Measurements from ENCODE around the gene SNRNP70.
"Not testable (repeated sequence)": the region's sequence is repeated elsewhere in the genome, so short reads cannot be mapped to it uniquely, and the experiment has no call there.

SNRNP70 gene

GRCh38 chr19:49064029-49064629 is 21.1 kb upstream of the SNRNP70 start:
- peaks cover 15% of the 10 kb centered on the region for H3K4me1 ChIP-seq (ENCODE audit: control insufficient read depth, insufficient read depth, low read length)
- no peaks in the 10 kb centered on the region for H3K9me3 ChIP-seq (ENCODE audit: control insufficient read depth, low read length)
- peak overlapping the region; percentile 36 for H3K4me3 ChIP-seq (ENCODE audit: insufficient read depth, low read depth, low read length)
- 70 to 71% methylated on average over 10 of the region's 10 CpGs for WGBS, 2 experiments
- H3K36me3 ChIP-seq (ENCODE audit: control insufficient read depth, insufficient read depth, low read length), result no peaks in the 10 kb centered on the region
- H3K27ac ChIP-seq (ENCODE audit: insufficient read depth, low read depth, low read length, poor library complexity, severe bottlenecking), result no peak overlapping the region
- peaks cover 66% of the 10 kb centered on the region for H3K27me3 ChIP-seq (ENCODE audit: control insufficient read depth, insufficient read depth, low read length, poor library complexity, severe bottlenecking)

- no peak within 1 kb of the TSS for H3K27ac ChIP-seq (ENCODE audit: insufficient read depth, low read depth, low read length, poor library complexity, severe bottlenecking)
Measured at GRCh38 chr19:49064768-49065611, 20.3 kb upstream of the SNRNP70 start, which contains the start of gene NTF4. Gene NTF4, minus strand, starts transcription at chr19:49064818. Its CDS starts 2,821 bp downstream, at chr19:49061997.

DNA sequence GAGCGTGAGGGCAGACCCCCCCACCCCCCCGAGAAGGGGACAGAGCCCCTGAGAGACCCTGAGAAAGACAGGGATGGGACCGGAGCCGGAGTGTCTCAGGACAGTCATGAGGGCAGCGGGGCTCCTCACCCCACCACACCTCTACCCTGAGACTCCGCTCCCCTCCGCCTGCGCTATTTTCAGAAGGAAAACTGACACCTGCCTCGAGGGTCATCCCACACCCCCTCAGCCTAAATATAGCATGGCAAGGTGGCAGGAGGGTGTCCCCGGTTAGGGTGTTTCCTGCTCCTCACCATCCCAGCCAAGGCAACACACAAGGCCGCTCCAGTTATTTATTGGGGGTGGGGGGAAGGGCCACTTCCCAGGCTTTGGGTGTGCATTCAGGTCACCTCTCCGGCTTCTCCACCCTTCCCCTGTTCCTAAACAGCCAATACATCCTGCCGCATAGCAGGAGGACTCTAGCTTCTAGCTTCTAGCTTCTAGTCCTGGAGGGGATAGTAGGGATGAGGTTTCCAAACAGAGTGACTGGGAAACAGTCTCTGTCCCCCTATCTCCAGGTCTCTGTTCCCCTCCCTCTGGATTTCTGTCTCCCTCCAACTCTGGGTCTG is 19.2 kb upstream of the SNRNP70 start:
- Histone ChIP-seq H3K4me1 (ENCODE audit: control insufficient read depth, insufficient read depth, low read length) (peaks cover 15% of the 10 kb centered on the region), H3K36me3 (ENCODE audit: control insufficient read depth, insufficient read depth, low read length) (no peaks in the 10 kb centered on the region), H3K27me3 (ENCODE audit: control insufficient read depth, insufficient read depth, low read length, poor library complexity, severe bottlenecking) (peaks cover 68% of the 10 kb centered on the region), H3K9me3 (ENCODE audit: control insufficient read depth, low read length) (no peaks in the 10 kb centered on the region), H3K4me3 (ENCODE audit: insufficient read depth, low read depth, low read length) (no peak overlapping the region), H3K27ac (ENCODE audit: insufficient read depth, low read depth, low read length, poor library complexity, severe bottlenecking) (no peak overlapping the region)
- 62% methylated on average over 11 to 13 of the region's 13 CpGs for WGBS, 2 experiments

More at GRCh38 chr19:49064768-49065611, 20.3 kb upstream of the SNRNP70 start, which contains the start of gene NTF4:
- Histone ChIP-seq H3K36me3 (ENCODE audit: control insufficient read depth, insufficient read depth, low read length) (no peaks in the 10 kb centered on the region), H3K9me3 (ENCODE audit: control insufficient read depth, low read length) (no peaks in the 10 kb centered on the region), H3K27me3 (ENCODE audit: control insufficient read depth, insufficient read depth, low read length, poor library complexity, severe bottlenecking) (peaks cover 66% of the 10 kb centered on the region), H3K4me1 (ENCODE audit: control insufficient read depth, insufficient read depth, low read length) (peaks cover 15% of the 10 kb centered on the region), H3K4me3 (ENCODE audit: insufficient read depth, low read depth, low read length) (peak within 1 kb of the TSS; percentile 36)
- 3% methylated on average over 53 of the region's 53 CpGs for WGBS, 2 experiments

- peaks cover 15% of the 10 kb centered on the region for H3K4me1 ChIP-seq (ENCODE audit: control insufficient read depth, insufficient read depth, low read length)
- no peak overlapping the region for H3K4me3 ChIP-seq (ENCODE audit: insufficient read depth, low read depth, low read length)
- H3K27me3 ChIP-seq (ENCODE audit: control insufficient read depth, insufficient read depth, low read length, poor library complexity, severe bottlenecking), result peaks cover 78% of the 10 kb centered on the region
- H3K27ac ChIP-seq (ENCODE audit: insufficient read depth, low read depth, low read length, poor library complexity, severe bottlenecking), result no peak overlapping the region
- no peaks in the 10 kb centered on the region for H3K36me3 ChIP-seq (ENCODE audit: control insufficient read depth, insufficient read depth, low read length)
- WGBS, 2 experiments, result 79 to 83% methylated on average over 3 of the region's 3 CpGs
- H3K9me3 ChIP-seq (ENCODE audit: control insufficient read depth, low read length), result no peaks in the 10 kb centered on the region
Measured at GRCh38 chr19:49067554-49067953, 17.7 kb upstream of the SNRNP70 start.

GRCh38 chr19:49069026-49069425 is 16.2 kb upstream of the SNRNP70 start:
- peaks cover 90% of the 10 kb centered on the region for H3K27me3 ChIP-seq (ENCODE audit: control insufficient read depth, insufficient read depth, low read length, poor library complexity, severe bottlenecking)

DNA sequence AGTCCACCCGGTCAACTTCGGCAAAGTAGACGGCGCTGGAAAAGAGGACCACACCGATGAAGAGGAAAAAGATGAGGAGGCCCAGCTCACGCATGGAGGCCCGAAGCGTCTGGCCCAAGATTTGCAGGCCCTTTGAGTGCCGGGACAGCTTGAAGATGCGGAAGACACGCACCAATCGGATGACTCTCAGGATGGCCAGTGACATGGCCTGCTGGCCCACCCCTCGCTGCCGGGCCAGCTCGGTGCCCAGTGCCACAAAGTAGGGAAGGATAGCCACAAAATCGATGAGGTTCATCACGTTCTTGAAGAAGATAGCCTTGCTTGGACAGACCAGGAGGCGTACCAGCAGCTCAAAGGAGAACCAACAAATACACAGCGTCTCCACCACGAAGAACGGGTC is 14.8 kb upstream of the SNRNP70 start:
- 94% methylated on average over 21 of the region's 21 CpGs for WGBS, 2 experiments
- no peak overlapping the region for H3K27ac ChIP-seq (ENCODE audit: insufficient read depth, low read depth, low read length, poor library complexity, severe bottlenecking)
- H3K27me3 ChIP-seq (ENCODE audit: control insufficient read depth, insufficient read depth, low read length, poor library complexity, severe bottlenecking), result peaks cover 83% of the 10 kb centered on the region
- H3K4me3 ChIP-seq (ENCODE audit: insufficient read depth, low read depth, low read length), result no peak overlapping the region
- no peaks in the 10 kb centered on the region for H3K36me3 ChIP-seq (ENCODE audit: control insufficient read depth, insufficient read depth, low read length)
- no peaks in the 10 kb centered on the region for H3K9me3 ChIP-seq (ENCODE audit: control insufficient read depth, low read length)
- peaks cover 9% of the 10 kb centered on the region for H3K4me1 ChIP-seq (ENCODE audit: control insufficient read depth, insufficient read depth, low read length)

More at GRCh38 chr19:49069026-49069425, 16.2 kb upstream of the SNRNP70 start:
- no peak overlapping the region for H3K27ac ChIP-seq (ENCODE audit: insufficient read depth, low read depth, low read length, poor library complexity, severe bottlenecking)
- H3K36me3 ChIP-seq (ENCODE audit: control insufficient read depth, insufficient read depth, low read length), result no peaks in the 10 kb centered on the region
- H3K9me3 ChIP-seq (ENCODE audit: control insufficient read depth, low read length), result no peaks in the 10 kb centered on the region
- WGBS, 2 experiments, result 89 to 92% methylated on average over 9 of the region's 9 CpGs
- peaks cover 12% of the 10 kb centered on the region for H3K4me1 ChIP-seq (ENCODE audit: control insufficient read depth, insufficient read depth, low read length)
- no peak overlapping the region for H3K4me3 ChIP-seq (ENCODE audit: insufficient read depth, low read depth, low read length)

- H3K9me3 ChIP-seq (ENCODE audit: control insufficient read depth, low read length), result no peaks in the 10 kb centered on the region
- 26% methylated on average over 93 of the region's 93 CpGs for WGBS, 2 experiments
- no peaks in the 10 kb centered on the region for H3K4me1 ChIP-seq (ENCODE audit: control insufficient read depth, insufficient read depth, low read length)
- no peak overlapping the region for H3K27ac ChIP-seq (ENCODE audit: insufficient read depth, low read depth, low read length, poor library complexity, severe bottlenecking)
- H3K36me3 ChIP-seq (ENCODE audit: control insufficient read depth, insufficient read depth, low read length), result no peaks in the 10 kb centered on the region
- peaks cover 67% of the 10 kb centered on the region for H3K27me3 ChIP-seq (ENCODE audit: control insufficient read depth, insufficient read depth, low read length, poor library complexity, severe bottlenecking)
- H3K4me3 ChIP-seq (ENCODE audit: insufficient read depth, low read depth, low read length), result no peak overlapping the region
Measured at GRCh38 chr19:49071860-49072547, 13.2 kb upstream of the SNRNP70 start.

- Histone ChIP-seq H3K4me3 (ENCODE audit: insufficient read depth, low read depth, low read length) (no peak overlapping the region), H3K9me3 (ENCODE audit: control insufficient read depth, low read length) (no peaks in the 10 kb centered on the region), H3K27me3 (ENCODE audit: control insufficient read depth, insufficient read depth, low read length, poor library complexity, severe bottlenecking) (peaks cover 59% of the 10 kb centered on the region), H3K4me1 (ENCODE audit: control insufficient read depth, insufficient read depth, low read length) (no peaks in the 10 kb centered on the region), H3K27ac (ENCODE audit: insufficient read depth, low read depth, low read length, poor library complexity, severe bottlenecking) (no peak overlapping the region), H3K36me3 (ENCODE audit: control insufficient read depth, insufficient read depth, low read length) (no peaks in the 10 kb centered on the region)
- WGBS, 2 experiments, result 72 to 76% methylated on average over 21 to 22 of the region's 23 CpGs
Measured at GRCh38 chr19:49073514-49074378, 11.5 kb upstream of the SNRNP70 start.

- H3K27ac ChIP-seq (ENCODE audit: insufficient read depth, low read depth, low read length, poor library complexity, severe bottlenecking); H3K4me3 ChIP-seq (ENCODE audit: insufficient read depth, low read depth, low read length); H3K9me3 ChIP-seq (ENCODE audit: control insufficient read depth, low read length); H3K36me3 ChIP-seq (ENCODE audit: control insufficient read depth, insufficient read depth, low read length); H3K4me1 ChIP-seq (ENCODE audit: control insufficient read depth, insufficient read depth, low read length): not testable (repeated sequence)
- peaks cover 47% of the 10 kb centered on the region for H3K27me3 ChIP-seq (ENCODE audit: control insufficient read depth, insufficient read depth, low read length, poor library complexity, severe bottlenecking)
- WGBS, 2 experiments, result 24 to 32% methylated on average over 7 to 8 of the region's 9 CpGs
Measured at GRCh38 chr19:49074869-49075268, 10.4 kb upstream of the SNRNP70 start.
